ENCODE data around the gene EZR.
"Not testable (repeated sequence)": the region's sequence is repeated elsewhere in the genome, so short reads cannot be mapped to it uniquely, and the experiment has no call there.

EZR gene

GRCh38 chr6:158834675-158835385 is 15.7 kb upstream of the EZR start:
- no peak for TF ChIP-seq CTCF (IDR thresholded peaks at IDR 0.05; ENCODE audit: low read length, missing control alignments)
- DNase-seq (ENCODE audit: low read depth) = no peak
- no peak overlapping the region for H3K4me3 ChIP-seq (replicated peaks; ENCODE audit: low read depth, low read length)

GRCh38 chr6:158832807-158833206 is 13.6 kb upstream of the EZR start:
- DNase-seq (ENCODE audit: low read depth); H3K4me3 ChIP-seq (replicated peaks; ENCODE audit: low read depth, low read length): not testable (repeated sequence)

- no peak for TF ChIP-seq CTCF (IDR thresholded peaks at IDR 0.05; ENCODE audit: low read length, missing control alignments)
- DNase-seq (ENCODE audit: low read depth) = no peak
- no peak overlapping the region for H3K4me3 ChIP-seq (replicated peaks; ENCODE audit: low read depth, low read length)
Measured at GRCh38 chr6:158832026-158832425, 12.9 kb upstream of the EZR start.

GRCh38 chr6:158831571-158831970 is 12.4 kb upstream of the EZR start:
- DNase-seq (ENCODE audit: low read depth) = no peak
- H3K4me3 ChIP-seq (replicated peaks; ENCODE audit: low read depth, low read length) = no peak overlapping the region
- TF ChIP-seq CTCF (IDR thresholded peaks at IDR 0.05; ENCODE audit: low read length, missing control alignments) = no peak

GRCh38 chr6:158830736-158831135 is 11.6 kb upstream of the EZR start:
- DNase-seq (ENCODE audit: low read depth) = no peak
- no peak overlapping the region for H3K4me3 ChIP-seq (replicated peaks; ENCODE audit: low read depth, low read length)
- no peak for TF ChIP-seq CTCF (IDR thresholded peaks at IDR 0.05; ENCODE audit: low read length, missing control alignments)

GRCh38 chr6:158828807-158829206 is 9.6 kb upstream of the EZR start:
- no peak for DNase-seq (ENCODE audit: low read depth)
- TF ChIP-seq CTCF (IDR thresholded peaks at IDR 0.05; ENCODE audit: low read length, missing control alignments) = no peak
- H3K4me3 ChIP-seq (replicated peaks; ENCODE audit: low read depth, low read length) = no peak overlapping the region

- no peak overlapping the region for H3K4me3 ChIP-seq (replicated peaks; ENCODE audit: low read depth, low read length)
- no peak for DNase-seq (ENCODE audit: low read depth)
- no peak for TF ChIP-seq CTCF (IDR thresholded peaks at IDR 0.05; ENCODE audit: low read length, missing control alignments)
Measured at GRCh38 chr6:158826819-158827501, 7.8 kb upstream of the EZR start.
